SHP77 (cell line): ENCODE data around the gene B3GAT3.
"Not testable (repeated sequence)": the region's sequence is repeated elsewhere in the genome, so short reads cannot be mapped to it uniquely, and the experiment has no call there.

Experiments used
- DNase-seq, 2 experiments: peaks; one replicate each; lab custom pipeline; 2025; lab: John Stamatoyannopoulos, UW

The B3GAT3 gene

DNA sequence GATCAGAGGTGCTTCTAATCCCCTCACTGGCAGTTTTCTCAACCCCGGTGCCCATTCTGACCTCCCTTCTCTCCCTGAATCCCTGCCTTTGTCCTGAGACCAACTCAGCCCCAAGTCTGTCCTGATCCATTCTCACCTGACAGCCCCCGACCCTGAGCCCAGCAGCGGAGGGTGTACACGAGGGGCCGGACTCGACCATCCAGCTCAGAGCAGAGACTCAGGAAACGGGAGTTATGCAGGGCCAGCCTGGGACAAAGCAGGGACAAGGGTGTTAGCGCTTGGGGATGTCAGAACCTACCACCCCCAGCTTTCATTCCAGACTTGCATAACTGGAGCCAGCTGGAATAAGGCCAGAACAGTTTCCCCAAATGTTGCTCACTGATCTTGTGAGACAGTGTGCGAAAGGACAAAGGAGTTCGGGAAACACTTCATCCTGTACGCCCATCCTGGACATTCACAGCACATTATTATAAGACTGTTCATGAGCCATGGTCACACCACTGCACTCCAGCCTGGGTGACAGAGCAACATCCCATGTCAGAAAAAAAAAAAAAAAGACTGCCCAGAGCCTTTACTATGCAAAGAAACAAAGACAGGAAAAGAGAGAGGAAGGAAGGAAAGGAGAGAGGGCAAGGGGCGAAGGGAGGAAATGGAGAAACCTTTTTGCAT lies 44.6 kb downstream of the B3GAT3 start:
- DNase-seq: no peak

DNA sequence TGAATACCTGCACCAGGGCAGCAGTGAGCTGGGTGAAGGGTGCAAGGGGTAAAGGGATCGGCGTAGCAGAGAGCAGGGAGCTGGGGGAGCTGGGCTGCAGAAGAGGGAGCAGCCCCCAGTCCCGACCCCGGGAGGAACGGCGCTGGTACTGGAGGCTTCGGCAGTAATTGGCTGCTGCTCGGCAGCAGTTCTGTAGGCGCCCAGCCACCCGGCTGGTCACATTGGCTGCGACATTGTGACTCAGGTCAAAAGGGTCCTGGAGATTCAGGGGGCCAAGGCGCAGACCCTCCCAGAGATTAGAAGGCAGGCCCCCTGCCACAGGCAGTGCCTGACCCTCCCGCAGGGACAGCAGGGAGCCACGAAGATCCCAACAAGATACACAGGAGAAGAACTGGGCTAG lies 45.9 kb downstream of the B3GAT3 start:
- no peak for DNase-seq

DNA sequence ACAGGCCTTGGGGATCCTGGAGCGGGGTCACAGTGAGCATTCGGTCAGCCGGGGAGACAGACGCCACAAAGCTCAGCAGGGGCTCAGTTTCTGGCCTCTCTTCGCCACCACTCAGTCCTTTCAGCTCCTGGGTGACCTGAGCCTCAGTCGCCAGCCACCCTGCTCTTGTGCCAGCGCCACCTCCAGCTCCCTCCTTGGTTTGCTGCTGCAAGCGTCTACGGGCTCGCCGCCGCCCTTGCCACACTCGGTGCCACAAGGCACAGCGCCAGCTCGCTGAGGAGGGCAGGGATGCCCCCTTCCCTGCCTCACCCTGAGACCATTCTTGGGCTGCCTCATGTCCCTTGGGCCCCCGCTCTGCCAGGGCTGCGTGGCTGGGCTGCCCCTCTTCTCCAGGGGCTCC lies 46.6 kb downstream of the B3GAT3 start:
- DNase-seq: peak; percentile 8 to 33

DNA sequence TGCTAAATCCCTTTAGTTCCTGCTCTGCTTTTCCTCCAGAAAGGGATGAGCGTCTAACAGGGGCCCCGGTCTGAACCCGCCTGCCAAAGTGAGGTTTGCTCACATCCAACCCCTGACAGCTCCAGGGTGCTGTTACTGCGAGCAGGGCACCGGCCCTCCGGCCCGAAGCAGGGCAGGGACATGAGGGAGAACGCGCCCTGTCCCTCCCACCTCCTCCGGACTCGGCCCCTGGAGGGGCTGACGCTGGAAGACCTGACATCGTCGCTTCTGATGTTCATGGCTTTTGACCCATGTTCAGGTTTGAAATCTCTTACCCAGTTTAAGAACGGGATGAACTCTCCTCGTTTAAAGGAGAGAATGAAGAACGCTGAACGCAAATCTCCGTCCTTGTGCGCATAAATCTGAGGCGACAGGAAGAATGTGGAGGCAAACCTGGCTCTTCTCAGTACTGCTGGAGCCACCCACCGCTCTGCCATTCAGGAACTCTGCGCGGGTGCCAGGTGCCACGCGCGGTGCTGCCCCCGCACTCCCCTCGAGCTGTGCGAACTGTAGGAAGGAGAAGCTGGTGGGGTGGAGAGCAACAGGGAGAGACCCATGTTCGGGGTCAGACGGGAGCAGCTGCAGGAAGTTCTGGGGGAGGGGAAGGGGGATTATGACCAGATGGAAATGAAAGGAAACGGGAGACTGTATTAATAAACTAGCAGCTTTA lies 47.3 kb downstream of the B3GAT3 start:
- no peak for DNase-seq

DNA sequence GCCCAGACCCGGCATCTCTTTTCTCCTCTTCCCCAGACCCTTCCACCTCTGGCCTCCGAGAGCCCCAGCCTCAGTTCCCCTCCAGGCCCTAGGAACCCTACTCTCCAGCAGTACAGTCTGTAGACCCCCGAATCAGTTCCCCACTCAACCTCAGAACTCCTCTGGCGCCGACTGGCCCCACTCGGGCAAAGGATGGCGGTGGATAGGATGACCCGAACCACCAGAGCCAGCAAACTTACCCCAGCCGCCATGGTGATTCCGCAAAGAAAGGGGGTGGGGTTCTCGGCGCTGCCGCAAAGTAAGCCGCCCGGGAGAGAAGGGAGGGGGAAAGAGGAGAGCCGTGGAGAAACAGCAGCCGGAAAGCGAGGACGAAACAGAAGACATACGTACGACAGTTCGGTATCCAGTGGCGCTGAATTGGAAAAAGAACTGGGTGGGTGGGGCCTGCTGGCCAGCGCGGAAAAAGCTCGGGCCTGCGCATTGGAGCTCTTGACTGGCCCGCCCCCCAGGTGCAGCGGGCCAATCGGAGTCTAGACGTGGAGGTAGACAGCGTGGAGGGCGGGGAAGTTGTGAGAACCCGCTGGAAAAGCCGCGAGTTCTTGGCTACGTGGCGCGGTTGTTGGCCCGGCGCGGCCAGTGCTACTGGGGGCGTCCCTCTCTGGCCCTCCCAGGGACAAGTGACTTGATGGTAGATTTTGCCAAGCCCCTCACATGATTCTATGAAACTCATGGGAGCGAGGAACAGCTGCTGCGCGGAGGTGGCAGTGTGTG lies 48.0 kb downstream of the B3GAT3 start, which contains the start of gene EEF1G:
Gene EEF1G, minus strand, starts transcription at position 300 of the 771 bp plus-strand sequence. Its CDS starts 49 bp downstream, at position 251.
- peak; percentile 99 for DNase-seq

DNA sequence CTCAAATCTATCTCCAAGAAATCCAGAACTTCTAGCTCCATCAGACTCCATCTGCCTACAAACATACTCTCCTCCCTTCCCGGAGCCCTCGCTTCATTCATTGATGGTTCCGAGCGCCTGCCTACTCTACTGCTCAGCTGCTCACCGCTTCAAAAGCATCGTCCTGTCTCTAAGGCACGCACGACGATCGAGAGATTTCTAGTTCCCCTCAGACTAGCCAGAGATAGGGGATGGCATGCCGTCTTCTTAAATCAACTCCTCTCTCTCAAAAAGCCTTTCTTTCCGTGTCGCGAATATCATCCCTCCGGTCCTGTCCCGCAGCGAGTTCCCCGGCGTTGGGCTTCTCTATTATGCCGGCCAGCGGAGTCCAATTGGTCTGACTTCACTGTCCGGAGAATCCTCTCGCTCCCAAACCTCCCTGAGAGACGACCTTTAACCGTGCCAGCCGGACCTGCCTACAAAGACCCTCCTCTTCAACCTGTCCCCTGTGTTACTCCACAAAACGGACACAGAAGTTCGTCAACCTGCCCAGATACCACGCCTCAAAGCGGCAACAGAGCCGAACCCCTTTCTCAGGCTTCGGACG lies 48.7 kb downstream of the B3GAT3 start:
- DNase-seq: no peak

DNA sequence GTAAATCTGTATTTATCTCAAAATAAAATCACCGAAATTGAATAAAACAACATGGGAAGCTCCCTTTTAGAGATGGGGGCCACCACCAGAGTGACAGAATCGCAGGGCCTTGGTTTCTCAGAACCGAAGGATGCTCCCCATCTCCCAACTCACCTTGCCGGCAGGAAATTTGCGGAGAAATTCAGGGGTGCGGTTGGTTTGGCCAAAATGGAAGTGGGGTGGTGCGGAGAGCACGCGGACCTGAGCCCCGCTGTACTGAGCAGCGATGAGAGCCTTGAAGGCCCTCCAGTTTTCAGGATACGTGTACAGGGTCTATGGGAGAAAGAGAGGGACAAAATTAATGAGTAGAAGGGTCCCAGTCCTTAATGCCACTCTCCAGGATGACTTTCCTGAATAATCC lies 49.4 kb downstream of the B3GAT3 start:
- no peak for DNase-seq

DNA sequence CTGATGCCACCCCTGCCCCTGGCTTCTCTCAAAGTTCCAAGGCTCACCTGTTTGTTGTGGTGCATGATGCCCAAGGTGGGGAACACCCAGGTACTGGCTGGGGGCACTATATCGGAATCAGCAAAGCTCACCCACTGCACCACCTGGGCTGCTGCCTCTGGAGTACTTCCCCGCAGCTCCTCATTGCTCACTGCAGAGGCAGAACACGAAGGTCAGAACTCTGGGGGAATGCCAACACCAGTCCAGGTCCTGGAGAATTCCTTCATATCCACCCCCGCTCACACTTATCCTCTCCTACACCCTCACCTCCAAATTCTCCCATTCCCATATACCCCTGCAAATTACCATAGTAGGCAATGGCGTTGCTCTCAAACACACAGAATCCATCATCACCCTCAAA lies 50.3 kb downstream of the B3GAT3 start:
- not testable (repeated sequence) for DNase-seq

DNA sequence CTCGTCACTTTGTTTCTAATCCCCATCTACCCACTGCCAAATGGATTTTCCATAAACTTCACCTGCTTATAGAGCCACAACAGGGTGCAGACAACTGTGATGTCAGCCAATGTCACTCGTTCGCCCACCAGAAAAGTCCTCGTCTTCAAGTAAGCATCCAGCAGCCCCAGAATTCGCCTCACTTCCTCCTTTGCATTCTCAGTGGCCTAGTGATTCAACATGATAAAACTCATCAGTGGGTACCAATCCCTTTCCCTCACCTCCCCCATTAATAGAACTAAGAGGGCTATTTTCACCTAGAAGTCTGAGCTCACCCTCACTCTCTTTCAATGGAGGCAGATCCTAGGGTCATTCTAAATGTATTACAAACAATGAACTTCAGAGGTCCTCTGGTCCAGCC lies 50.9 kb downstream of the B3GAT3 start:
- DNase-seq: not testable (repeated sequence)

DNA sequence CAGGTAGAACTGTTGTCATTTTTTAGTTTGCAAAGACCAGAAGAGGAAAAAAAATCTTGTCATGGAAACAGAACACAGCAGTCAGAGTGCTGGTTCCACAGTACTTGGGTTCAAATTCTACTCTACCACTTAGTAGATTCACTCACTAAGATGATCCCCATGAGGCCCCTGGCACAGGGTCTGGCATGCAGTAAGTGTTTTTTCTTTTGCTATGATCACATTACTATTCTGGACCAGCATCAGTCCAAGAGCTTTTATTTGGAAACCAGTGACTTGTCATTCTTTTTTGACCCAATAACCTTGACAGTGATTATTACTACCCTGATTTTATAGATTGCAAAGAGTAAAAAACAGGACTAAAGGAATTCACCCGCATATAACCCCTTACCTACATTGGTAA lies 52.2 kb downstream of the B3GAT3 start:
- DNase-seq: no peak

DNA sequence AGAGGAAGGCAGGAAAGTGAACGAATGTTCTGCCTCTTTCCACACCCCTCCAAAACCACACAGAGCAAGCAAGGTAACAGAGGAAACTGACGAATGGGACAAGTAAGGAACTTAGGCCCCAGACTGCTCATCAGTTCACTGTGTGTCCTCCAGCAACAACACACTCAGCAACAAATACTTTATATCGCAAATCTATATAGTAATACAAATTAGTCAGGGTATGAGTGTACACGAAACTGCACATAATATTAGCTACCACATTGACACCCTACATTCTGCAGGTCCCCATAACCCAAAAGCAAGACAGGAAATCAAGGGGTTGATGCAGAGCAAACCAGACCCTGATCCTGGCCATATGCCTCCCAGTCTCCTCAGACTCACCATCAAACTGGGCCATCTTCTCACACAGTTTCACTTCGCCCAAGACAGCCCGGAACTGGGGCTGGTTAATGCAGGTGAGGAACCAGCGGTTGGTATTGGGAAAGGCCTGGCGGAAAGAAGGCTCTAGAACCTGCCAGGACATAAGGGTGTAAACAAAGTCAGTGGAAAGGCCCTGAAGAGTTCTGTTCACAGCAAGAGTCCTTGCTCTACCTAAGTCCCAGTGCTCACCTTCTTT lies 54.7 kb downstream of the B3GAT3 start:
- no peak for DNase-seq

DNA sequence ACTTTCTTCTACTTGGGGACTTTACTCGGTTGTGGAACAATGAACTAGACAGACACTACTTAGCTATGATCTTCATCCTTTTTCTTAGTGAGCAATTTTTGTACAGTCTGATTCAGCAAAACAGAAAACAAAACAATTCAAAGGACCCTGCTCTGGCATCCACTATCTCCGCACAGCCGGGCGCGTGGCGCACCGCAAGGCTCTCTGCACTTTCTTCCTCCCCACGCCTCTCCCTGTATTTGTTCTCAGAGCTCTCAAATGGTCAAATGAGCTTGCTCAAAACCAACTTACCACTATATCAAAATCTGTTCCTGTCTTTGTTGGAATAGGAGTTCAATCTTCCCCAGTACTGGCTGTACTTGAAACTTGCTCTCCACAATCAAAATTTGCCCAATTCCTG lies 55.5 kb downstream of the B3GAT3 start:
- no peak for DNase-seq
